ENCODE data around the gene RPP14.
A peak's percentile ranks its signal among the peaks of the same experiment; 100 is the strongest.
"Not testable (repeated sequence)": the region's sequence is repeated elsewhere in the genome, so short reads cannot be mapped to it uniquely, and the experiment has no call there.

The RPP14 gene

DNA sequence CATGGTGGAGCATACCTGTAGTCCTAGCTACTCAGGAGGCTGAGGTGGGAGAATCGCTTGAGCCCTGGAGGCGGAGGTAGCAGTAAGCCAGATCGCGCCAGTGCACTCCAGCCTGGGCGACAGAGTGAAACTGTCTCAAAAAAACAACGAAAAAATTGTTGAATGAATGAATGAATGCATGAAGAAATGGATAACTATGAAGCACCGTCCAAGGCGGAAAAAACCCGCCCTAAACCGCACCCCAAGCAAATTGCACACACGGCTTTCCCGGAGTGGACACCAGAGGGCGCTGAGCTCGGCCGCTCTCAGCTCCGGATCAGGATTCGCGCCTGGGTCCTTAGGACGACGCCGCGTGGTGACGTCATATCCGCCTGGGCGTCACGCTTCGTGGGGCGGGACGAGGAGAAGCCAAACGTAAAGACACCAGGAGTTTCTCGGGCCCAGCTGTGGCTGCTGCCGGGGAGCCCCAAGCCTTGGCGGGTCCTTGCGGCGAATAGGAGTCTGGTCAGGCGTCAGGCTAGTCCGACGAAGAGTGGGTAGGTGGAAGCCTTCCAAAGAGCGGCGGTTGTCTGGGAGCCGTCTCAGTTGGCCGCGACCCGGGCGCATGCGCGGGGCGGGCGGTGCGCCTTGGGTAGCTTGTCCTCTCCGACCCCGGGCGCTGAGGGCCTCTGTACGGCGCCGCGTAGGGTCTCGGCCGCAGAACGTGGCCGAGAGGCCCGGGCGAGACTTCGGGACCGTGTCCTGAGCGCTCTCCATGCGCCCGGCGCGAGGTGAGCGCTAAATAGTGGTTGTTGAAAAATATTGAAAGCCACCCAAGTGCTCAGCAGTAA lies at the start of gene RPP14, which contains the start of gene HTD2:
RPP14 (plus strand) TSS at position 364 of the 830 bp plus-strand sequence. CDS start 4,085 bp downstream, outside the sequence.
HTD2 (plus strand) TSS at position 639 of the 830 bp plus-strand sequence. CDS start 11,094 bp downstream, outside the sequence.
- peak; percentile 96 to 99 (median 98) for DNase-seq (ENCODE audit: low read depth in 2 of 3, low spot score in 2 of 3)

DNA sequence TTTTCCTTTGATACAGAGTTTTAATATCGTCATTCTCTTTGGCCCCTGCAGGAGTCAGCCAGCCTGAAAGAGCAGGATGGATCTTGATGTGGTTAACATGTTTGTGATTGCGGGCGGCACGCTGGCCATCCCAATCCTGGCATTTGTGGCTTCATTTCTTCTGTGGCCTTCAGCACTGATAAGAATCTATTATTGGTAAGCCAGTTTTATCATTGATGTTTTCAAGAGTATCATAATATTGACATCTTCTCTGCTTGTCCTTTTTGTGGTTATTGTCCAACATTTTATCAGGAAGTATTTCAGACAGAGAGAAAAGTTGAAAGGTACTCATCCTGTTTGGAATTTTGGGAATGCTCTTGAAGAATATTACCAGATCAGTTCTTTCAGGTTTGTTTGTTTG lies 49.5 kb upstream of the RPP14 start:
- DNase-seq (ENCODE audit: low read depth in 2 of 3, low spot score in 2 of 3), result no peak

- DNase-seq (ENCODE audit: low read depth in 2 of 3, low spot score in 2 of 3), result no peak
These were observed 47.5 kb upstream of the RPP14 start for GRCh38 chr3:58258392-58259055.

DNA sequence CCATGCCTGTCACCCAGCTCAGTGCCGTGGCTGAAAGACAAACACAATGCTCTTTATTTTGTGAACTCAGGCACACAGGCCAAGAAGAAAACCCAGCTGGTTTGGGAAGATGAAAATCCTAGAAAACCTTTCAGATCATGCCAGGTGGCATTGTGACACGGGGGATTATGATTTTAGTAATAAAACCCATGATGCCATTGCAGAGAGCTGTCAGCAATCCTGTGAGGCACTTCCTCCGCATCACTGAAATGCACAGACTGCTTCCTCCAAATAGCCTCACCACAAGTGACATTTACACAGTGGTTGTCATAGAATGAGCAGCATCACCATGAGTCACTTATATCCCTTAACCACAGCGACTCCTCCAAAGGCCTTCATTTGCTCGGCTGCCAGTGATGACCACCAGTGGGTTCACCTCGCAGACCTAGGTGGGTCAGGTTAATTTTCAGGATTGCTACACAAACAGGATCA lies 45.7 kb upstream of the RPP14 start:
- DNase-seq (ENCODE audit: low read depth in 2 of 3, low spot score in 2 of 3), result no peak

DNA sequence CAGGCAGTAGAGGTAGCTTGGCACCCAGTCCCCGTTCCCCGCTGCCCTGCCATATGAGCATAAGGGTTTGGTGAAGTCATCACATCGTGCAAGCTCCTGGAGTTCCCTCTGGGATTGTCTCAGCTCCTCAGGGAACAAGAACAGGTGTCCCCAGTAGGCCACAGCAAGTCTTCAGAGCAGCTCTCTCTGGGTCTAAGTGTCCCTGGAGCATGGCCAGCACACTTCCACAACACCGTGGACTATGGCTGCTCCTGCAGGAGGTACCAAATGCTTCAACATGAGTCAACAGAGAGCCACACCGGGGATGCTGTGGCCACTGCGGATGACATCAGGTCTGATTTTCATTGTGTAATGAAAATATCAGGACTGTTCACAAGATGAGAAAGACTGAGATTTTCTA lies 45.3 kb upstream of the RPP14 start:
- DNase-seq (ENCODE audit: low read depth in 2 of 3, low spot score in 2 of 3), result no peak

GRCh38 chr3:58261954-58262666 lies 43.9 kb upstream of the RPP14 start:
- DNase-seq (ENCODE audit: low read depth in 2 of 3, low spot score in 2 of 3), result no peak

GRCh38 chr3:58266577-58266976 lies 39.5 kb upstream of the RPP14 start:
- DNase-seq (ENCODE audit: low read depth in 2 of 3, low spot score in 2 of 3), result no peak

GRCh38 chr3:58267543-58267942 lies 38.5 kb upstream of the RPP14 start:
- not testable (repeated sequence) for DNase-seq (ENCODE audit: low read depth in 2 of 3, low spot score in 2 of 3)

GRCh38 chr3:58269356-58269755 lies 36.7 kb upstream of the RPP14 start:
- no peak for DNase-seq (ENCODE audit: low read depth in 2 of 3, low spot score in 2 of 3)

GRCh38 chr3:58270485-58270884 lies 35.6 kb upstream of the RPP14 start:
- DNase-seq (ENCODE audit: low read depth in 2 of 3, low spot score in 2 of 3), result no peak

DNA sequence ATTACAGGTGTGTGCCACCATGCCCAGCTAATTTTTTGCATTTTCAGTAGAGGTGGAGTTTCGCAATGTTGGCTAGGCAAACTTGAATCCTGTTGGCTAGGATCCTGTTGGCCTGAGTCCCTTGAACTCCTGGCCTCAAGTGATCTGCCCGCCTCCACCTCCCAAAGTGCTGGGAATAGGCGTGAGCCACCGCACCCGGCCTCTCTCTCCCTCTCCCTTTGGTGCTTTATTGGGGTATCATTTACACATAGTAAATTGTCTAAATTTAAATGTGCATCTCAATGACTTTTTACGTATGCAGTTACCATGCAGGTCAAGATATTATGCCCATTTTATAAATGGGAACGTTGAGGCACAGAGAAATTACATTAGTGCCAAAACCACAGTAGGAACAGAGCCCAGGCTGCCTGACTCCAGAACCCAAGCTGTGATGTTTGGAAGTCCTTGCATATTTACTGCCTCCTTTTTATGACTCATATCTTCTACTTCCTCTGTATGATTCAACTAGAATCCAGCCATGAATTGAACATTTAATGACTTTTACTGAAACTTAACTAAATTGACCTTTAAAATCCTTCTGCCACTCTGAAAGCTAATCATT lies 34.0 kb upstream of the RPP14 start:
- no peak for DNase-seq (ENCODE audit: low read depth in 2 of 3, low spot score in 2 of 3)

- no peak for DNase-seq (ENCODE audit: low read depth in 2 of 3, low spot score in 2 of 3)
These were observed 33.2 kb upstream of the RPP14 start for GRCh38 chr3:58272891-58273290.

- not testable (repeated sequence) for DNase-seq (ENCODE audit: low read depth in 2 of 3, low spot score in 2 of 3)
These were observed 32.7 kb upstream of the RPP14 start for GRCh38 chr3:58273362-58273761.

- no peak for DNase-seq (ENCODE audit: low read depth in 2 of 3, low spot score in 2 of 3)
These were observed 31.9 kb upstream of the RPP14 start for GRCh38 chr3:58274027-58274614.

DNA sequence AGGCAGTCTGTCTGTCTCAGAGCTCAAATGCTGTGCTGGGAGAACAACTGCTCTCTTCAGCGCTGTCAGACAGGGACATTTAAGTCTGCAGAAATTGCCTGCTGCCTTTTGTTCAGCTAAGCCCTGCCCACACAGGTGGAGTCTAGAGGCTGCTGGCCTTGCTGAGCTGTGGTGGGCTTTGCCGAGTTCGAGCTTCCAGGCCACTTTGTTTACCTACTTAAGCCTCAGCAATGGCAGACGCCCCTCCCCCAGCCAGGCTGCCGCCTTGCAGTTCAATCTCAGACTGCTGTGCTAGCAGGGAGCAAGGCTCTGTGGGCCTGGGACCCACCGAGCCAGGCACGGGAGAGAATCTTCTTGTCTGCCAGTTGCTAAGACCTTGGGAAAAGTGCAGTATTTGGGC lies 25.0 kb upstream of the RPP14 start:
- no peak for DNase-seq (ENCODE audit: low read depth in 2 of 3, low spot score in 2 of 3)

- no peak for DNase-seq (ENCODE audit: low read depth in 2 of 3, low spot score in 2 of 3)
These were observed 20.7 kb upstream of the RPP14 start for GRCh38 chr3:58285334-58285733.

DNA sequence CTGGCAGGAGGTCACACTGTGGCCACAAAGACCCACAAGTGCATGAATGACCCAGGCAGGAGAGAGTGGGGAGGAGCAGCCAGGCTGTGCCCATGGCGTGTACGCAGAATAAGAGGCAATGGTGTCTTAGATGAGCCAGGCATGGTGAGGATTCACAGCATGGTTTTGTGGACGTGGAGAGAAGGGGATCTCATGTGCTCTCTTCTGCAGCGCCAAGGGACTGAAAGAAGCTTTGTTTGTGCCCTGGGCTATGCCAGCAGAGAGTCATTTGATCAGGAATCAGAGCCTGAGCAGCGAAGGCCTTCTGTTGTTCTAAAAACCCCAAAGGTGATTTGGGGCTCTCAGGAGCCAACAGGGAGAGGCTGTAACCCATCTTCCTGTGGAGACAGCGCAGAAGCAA lies 18.7 kb upstream of the RPP14 start:
- no peak for DNase-seq (ENCODE audit: low read depth in 2 of 3, low spot score in 2 of 3)

- DNase-seq (ENCODE audit: low read depth in 2 of 3, low spot score in 2 of 3), result no peak
These were observed 17.9 kb upstream of the RPP14 start for GRCh38 chr3:58288011-58288728.

DNA sequence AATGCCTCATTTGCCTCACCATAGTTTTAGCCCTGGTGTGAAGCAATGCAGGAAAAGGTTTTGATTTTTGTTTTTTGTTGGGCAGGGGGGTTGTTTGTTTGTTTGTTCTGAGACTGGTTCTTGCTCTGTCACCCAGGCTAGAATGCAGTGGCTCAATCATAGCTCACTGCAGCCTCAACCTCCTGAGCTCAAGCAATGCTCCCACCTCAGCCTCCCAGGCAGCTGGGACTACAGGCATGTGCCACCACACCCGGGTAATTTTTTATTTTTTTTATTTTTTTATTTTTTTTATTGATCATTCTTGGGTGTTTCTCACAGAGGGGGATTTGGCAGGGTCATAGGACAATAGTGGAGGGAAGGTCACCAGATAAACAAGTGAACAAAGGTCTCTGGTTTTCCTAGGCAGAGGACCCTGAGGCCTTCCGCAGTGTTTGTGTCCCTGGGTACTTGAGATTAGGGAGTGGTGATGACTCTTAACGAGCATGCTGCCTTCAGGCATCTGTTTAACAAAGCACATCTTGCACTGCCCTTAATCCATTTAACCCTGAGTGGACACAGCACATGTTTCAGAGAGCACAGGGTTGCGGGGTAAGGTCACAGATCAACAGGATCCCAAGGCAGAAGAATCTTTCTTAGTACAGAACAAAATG lies 17.0 kb upstream of the RPP14 start:
- DNase-seq (ENCODE audit: low read depth in 2 of 3, low spot score in 2 of 3), result not testable (repeated sequence)

DNA sequence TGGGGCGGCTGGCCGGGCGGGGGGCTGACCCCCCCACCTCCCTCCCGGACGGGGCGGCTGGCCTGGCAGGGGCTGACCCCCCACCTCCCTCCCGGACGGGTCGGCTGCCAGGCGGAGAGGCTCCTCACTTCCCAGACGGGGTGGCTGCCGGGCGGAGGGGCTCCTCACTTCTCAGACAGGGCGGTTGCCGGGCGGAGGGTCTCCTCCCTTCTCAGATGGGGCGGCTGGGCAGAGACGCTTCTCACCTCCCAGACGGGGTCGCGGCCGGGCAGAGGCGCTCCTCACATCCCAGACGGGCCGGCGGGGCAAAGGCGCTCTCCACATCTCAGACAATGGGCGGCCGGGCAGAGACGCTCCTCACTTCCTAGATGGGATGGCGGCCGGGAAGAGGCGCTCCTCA lies 15.6 kb upstream of the RPP14 start:
- not testable (repeated sequence) for DNase-seq (ENCODE audit: low read depth in 2 of 3, low spot score in 2 of 3)

Measured in activated CD8-positive, alpha-beta memory T cell treated with anti-CD3 and anti-CD28 coated beads for 48 hours (primary cell).